HepG2 (cell line): ENCODE measurements around the gene MEGF6. TPM values are rescaled to one million over a fixed set of nuclear protein-coding genes. Genes with fewer than 3 reads are reported as not detected.
A peak's percentile ranks its signal among the peaks of the same experiment; 100 is the strongest.

Experiments
- ISX ChIP-seq: sonication (generic); formaldehyde crosslinking; conservative IDR thresholded peaks from 2 replicates; pipeline ENCODE4 v1.5.0; 2020; ENCODE audit warnings: missing genetic modification reagents
- KLF11 ChIP-seq: IDR thresholded peaks from 2 replicates; pipeline ENCODE4 v1.6.1; 2016; ENCODE audit warnings: missing compliant biosample characterization
- KLF13 ChIP-seq: sonication (generic); formaldehyde crosslinking; IDR thresholded peaks from 2 replicates; pipeline ENCODE4 v1.4.0; 2020; ENCODE audit warnings: mild to moderate bottlenecking, missing genetic modification reagents
- SMYD3 ChIP-seq: sonication (generic); formaldehyde crosslinking; IDR thresholded peaks from 2 replicates; pipeline ENCODE4 v1.8.1; 2023; ENCODE audit warnings: mild to moderate bottlenecking, missing genetic modification reagents
- SOX5 ChIP-seq: IDR thresholded peaks from 2 replicates; pipeline ENCODE4 v1.6.1; 2016; ENCODE audit warnings: borderline replicate concordance
- ZKSCAN1 ChIP-seq: fragments of 150-350 bp; IDR thresholded peaks from 2 replicates; pipeline ENCODE4 v1.6.1; 2014; ENCODE audit warnings: low read length
- ZNF292 ChIP-seq: sonication (generic); formaldehyde crosslinking; IDR thresholded peaks from 2 replicates; pipeline ENCODE4 v1.8.1; 2022; ENCODE audit warnings: mild to moderate bottlenecking, low read depth, missing genetic modification reagents, borderline replicate concordance
- ZNF577 ChIP-seq: sonication (generic); formaldehyde crosslinking; IDR thresholded peaks from 2 replicates; pipeline ENCODE4 v1.4.0; 2020; ENCODE audit warnings: mild to moderate bottlenecking, low read depth, missing genetic modification reagents, borderline replicate concordance
- ZNF652 ChIP-seq: IDR thresholded peaks from 2 replicates; pipeline ENCODE4 v1.6.1; 2016; ENCODE audit warnings: low read depth, borderline replicate concordance
- polyA plus RNA-seq, 8 experiments: library from polyadenylated mRNA; depleted of rRNA in 3 of 8; stranded (reverse) in 7 of 8; unstranded in 1 of 8; fragments of >200 nt; fragmentation: Illumina TruSeq in 4 of 8; extraction: Trizol in 4 of 8; gene quantifications; 2 replicates each; pipeline versions ENCODE4 v1.2.1 to v1.2.3, GENCODE V29; 2011 to 2016; ENCODE audit warnings: low read depth in 4 of 8, missing spikeins in 1 of 8, mixed read lengths in 1 of 8; ENCODE audit not compliant: insufficient read depth in 1 of 8
- total RNA-seq, 5 experiments: library from RNA; depleted of rRNA; stranded (reverse); fragments of >200 nt; fragmentation: Illumina TruSeq; extraction: Trizol; gene quantifications; 2 replicates each; pipeline ENCODE4 v1.2.3, GENCODE V29; 2016; ENCODE audit warnings: low read depth in 1 of 5
- TF ChIP-seq, protein P1 (sequence below): sonication (generic); formaldehyde crosslinking; IDR thresholded peaks from 2 replicates; pipeline ENCODE4 v1.5.0; 2020; ENCODE audit warnings: missing genetic modification reagents
- TF ChIP-seq, protein P2 (sequence below): sonication (generic); formaldehyde crosslinking; IDR thresholded peaks from 2 replicates; pipeline ENCODE4 v1.4.0; 2020; ENCODE audit warnings: missing genetic modification reagents
- TF ChIP-seq, protein P3 (sequence below): sonication (generic); formaldehyde crosslinking; conservative IDR thresholded peaks from 2 replicates; pipeline ENCODE4 v1.5.0; 2020; ENCODE audit warnings: missing genetic modification reagents
- TF ChIP-seq, protein P4 (sequence below): IDR thresholded peaks from 2 replicates; pipeline ENCODE4 v1.6.1; 2016; ENCODE audit warnings: low read depth, borderline replicate concordance
- TF ChIP-seq, protein P5 (sequence below): sonication (generic); formaldehyde crosslinking; IDR thresholded peaks from 2 replicates; pipeline ENCODE4 v1.4.0; 2020; ENCODE audit warnings: missing genetic modification reagents
- TF ChIP-seq, protein P6 (sequence below): sonication (generic); formaldehyde crosslinking; IDR thresholded peaks from 2 replicates; pipeline ENCODE4 v1.8.1; 2022; ENCODE audit warnings: mild to moderate bottlenecking, missing genetic modification reagents
- TF ChIP-seq, protein P7 (sequence below): sonication (generic); formaldehyde crosslinking; IDR thresholded peaks from 2 replicates; pipeline ENCODE4 v1.5.0; 2020; ENCODE audit warnings: missing genetic modification reagents
- TF ChIP-seq, protein P8 (sequence below): sonication (generic); formaldehyde crosslinking; IDR thresholded peaks from 2 replicates; pipeline ENCODE4 v1.9.0; 2021; ENCODE audit warnings: missing genetic modification reagents, borderline replicate concordance

Gene MEGF6
- total and polyA plus RNA-seq, 2 of the 13 experiments (the other 11 are each of a cell fraction or from before 2014, with no cell fraction given) = 1.9 TPM

DNA sequence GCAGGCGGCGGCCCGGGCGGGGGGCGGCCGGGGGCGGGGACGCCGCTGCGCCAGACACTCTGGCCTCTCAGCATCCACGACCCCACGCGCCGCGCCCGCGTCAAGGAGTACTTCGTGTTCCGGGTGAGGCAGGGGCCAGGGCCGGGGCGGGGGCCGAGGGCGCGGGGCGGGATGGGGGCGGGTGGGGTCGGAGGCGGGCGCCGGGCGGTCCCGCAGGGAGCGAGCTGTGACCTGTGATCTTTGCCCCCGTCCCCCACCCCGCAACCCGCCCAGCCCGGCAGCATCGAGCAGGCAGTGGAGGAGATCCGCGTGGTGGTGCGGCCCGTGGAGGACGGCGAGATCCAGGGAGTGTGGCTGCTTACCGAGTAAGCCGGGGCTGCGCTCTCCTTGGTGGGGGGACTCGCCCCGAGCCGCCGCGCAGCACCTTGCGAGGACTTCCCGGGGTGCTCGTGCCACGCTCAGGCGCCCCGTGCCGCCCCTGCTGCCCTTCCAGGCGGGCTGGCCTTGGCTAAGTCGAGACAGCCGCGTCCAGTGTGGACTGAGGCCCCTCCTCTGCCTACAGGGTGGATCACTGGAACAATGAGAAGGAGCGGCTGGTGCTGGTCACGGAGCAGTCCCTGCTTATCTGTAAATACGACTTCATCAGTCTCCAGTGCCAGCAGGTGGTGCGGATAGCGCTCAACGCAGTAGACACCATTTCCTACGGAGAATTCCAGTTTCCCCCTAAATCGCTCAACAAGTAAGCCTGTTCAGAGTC lies 14.0 kb upstream of the MEGF6 start (continued):
- TF ChIP-seq, protein P1, sequence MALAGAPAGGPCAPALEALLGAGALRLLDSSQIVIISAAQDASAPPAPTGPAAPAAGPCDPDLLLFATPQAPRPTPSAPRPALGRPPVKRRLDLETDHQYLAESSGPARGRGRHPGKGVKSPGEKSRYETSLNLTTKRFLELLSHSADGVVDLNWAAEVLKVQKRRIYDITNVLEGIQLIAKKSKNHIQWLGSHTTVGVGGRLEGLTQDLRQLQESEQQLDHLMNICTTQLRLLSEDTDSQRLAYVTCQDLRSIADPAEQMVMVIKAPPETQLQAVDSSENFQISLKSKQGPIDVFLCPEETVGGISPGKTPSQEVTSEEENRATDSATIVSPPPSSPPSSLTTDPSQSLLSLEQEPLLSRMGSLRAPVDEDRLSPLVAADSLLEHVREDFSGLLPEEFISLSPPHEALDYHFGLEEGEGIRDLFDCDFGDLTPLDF (CRISPR knock-in tag) = no peak
- TF ChIP-seq ZNF577 (CRISPR knock-in tag) (no peak), SMYD3 (CRISPR knock-in tag) (no peak), KLF11 (no peak), SOX5 (peak; percentile 33; the same call in 1 of the 2 replicates), ZKSCAN1 (no peak), KLF13 (CRISPR knock-in tag) (no peak), ZNF292 (CRISPR knock-in tag) (no peak), ZNF652 (CRISPR knock-in tag) (no peak), ISX (CRISPR knock-in tag) (no peak)
- TF ChIP-seq, protein P2, sequence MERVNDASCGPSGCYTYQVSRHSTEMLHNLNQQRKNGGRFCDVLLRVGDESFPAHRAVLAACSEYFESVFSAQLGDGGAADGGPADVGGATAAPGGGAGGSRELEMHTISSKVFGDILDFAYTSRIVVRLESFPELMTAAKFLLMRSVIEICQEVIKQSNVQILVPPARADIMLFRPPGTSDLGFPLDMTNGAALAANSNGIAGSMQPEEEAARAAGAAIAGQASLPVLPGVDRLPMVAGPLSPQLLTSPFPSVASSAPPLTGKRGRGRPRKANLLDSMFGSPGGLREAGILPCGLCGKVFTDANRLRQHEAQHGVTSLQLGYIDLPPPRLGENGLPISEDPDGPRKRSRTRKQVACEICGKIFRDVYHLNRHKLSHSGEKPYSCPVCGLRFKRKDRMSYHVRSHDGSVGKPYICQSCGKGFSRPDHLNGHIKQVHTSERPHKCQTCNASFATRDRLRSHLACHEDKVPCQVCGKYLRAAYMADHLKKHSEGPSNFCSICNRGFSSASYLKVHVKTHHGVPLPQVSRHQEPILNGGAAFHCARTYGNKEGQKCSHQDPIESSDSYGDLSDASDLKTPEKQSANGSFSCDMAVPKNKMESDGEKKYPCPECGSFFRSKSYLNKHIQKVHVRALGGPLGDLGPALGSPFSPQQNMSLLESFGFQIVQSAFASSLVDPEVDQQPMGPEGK (CRISPR knock-in tag) = peak; percentile 77
- TF ChIP-seq, protein P3, sequence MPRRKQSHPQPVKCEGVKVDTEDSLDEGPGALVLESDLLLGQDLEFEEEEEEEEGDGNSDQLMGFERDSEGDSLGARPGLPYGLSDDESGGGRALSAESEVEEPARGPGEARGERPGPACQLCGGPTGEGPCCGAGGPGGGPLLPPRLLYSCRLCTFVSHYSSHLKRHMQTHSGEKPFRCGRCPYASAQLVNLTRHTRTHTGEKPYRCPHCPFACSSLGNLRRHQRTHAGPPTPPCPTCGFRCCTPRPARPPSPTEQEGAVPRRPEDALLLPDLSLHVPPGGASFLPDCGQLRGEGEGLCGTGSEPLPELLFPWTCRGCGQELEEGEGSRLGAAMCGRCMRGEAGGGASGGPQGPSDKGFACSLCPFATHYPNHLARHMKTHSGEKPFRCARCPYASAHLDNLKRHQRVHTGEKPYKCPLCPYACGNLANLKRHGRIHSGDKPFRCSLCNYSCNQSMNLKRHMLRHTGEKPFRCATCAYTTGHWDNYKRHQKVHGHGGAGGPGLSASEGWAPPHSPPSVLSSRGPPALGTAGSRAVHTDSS (CRISPR knock-in tag) = no peak
- TF ChIP-seq, protein P4, sequence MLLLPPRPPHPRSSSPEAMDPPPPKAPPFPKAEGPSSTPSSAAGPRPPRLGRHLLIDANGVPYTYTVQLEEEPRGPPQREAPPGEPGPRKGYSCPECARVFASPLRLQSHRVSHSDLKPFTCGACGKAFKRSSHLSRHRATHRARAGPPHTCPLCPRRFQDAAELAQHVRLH (CRISPR knock-in tag) = no peak
- TF ChIP-seq, protein P5, sequence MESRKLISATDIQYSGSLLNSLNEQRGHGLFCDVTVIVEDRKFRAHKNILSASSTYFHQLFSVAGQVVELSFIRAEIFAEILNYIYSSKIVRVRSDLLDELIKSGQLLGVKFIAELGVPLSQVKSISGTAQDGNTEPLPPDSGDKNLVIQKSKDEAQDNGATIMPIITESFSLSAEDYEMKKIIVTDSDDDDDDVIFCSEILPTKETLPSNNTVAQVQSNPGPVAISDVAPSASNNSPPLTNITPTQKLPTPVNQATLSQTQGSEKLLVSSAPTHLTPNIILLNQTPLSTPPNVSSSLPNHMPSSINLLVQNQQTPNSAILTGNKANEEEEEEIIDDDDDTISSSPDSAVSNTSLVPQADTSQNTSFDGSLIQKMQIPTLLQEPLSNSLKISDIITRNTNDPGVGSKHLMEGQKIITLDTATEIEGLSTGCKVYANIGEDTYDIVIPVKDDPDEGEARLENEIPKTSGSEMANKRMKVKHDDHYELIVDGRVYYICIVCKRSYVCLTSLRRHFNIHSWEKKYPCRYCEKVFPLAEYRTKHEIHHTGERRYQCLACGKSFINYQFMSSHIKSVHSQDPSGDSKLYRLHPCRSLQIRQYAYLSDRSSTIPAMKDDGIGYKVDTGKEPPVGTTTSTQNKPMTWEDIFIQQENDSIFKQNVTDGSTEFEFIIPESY (CRISPR knock-in tag) = no peak
- TF ChIP-seq, protein P6, sequence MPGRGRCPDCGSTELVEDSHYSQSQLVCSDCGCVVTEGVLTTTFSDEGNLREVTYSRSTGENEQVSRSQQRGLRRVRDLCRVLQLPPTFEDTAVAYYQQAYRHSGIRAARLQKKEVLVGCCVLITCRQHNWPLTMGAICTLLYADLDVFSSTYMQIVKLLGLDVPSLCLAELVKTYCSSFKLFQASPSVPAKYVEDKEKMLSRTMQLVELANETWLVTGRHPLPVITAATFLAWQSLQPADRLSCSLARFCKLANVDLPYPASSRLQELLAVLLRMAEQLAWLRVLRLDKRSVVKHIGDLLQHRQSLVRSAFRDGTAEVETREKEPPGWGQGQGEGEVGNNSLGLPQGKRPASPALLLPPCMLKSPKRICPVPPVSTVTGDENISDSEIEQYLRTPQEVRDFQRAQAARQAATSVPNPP (CRISPR knock-in tag) = no peak
- TF ChIP-seq, protein P7, sequence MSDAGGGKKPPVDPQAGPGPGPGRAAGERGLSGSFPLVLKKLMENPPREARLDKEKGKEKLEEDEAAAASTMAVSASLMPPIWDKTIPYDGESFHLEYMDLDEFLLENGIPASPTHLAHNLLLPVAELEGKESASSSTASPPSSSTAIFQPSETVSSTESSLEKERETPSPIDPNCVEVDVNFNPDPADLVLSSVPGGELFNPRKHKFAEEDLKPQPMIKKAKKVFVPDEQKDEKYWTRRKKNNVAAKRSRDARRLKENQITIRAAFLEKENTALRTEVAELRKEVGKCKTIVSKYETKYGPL (CRISPR knock-in tag) = no peak
- TF ChIP-seq, protein P8, sequence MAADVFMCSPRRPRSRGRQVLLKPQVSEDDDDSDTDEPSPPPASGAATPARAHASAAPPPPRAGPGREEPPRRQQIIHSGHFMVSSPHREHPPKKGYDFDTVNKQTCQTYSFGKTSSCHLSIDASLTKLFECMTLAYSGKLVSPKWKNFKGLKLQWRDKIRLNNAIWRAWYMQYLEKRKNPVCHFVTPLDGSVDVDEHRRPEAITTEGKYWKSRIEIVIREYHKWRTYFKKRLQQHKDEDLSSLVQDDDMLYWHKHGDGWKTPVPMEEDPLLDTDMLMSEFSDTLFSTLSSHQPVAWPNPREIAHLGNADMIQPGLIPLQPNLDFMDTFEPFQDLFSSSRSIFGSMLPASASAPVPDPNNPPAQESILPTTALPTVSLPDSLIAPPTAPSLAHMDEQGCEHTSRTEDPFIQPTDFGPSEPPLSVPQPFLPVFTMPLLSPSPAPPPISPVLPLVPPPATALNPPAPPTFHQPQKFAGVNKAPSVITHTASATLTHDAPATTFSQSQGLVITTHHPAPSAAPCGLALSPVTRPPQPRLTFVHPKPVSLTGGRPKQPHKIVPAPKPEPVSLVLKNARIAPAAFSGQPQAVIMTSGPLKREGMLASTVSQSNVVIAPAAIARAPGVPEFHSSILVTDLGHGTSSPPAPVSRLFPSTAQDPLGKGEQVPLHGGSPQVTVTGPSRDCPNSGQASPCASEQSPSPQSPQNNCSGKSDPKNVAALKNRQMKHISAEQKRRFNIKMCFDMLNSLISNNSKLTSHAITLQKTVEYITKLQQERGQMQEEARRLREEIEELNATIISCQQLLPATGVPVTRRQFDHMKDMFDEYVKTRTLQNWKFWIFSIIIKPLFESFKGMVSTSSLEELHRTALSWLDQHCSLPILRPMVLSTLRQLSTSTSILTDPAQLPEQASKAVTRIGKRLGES = no peak
